HuH-7.5 (cell line): ENCODE data around the gene OXTR.

ENCODE experiments used
- DNase-seq: peaks from one replicate; pipeline ENCODE4 v3.0.0; 2011; ENCODE audit warnings: low spot score

Gene OXTR

DNA sequence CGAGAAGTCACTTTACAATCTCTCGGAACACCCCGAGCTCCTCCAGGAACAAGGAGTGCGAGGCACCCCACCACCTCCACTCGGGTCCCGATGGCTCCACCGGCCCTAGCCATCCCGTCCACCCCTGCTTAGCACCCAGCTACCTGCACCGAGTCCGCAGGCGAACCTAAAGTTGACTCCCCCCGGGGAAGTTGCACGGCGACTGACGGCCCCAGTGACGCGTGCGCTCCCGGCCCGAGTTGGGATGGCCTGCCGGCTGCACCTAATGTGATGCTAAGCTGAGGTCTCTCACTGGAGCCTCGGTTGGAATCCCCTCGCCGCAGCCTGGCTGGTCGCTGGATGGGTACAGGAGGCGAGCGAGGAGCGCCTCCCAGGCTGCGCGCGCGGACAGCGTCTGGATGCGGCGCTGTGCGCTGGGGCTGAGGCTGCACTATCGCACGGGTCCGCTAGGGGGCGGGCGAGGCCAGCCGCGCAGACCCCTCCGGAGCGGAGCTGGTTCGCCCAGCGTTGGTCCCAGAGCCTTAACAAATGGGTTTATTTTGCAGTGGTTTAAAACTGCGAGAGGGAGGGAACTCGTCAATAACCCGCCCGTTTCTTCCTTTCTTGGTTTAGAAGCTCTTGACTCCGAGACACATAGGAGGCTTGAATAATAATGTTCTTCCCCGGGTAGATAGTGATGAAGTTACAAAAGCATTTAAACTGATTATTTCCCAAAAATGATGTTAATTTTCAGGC is at the start of gene OXTR:
Gene OXTR, minus strand, starts transcription at position 526 of the 735 bp plus-strand sequence. CDS start 1,426 bp downstream, outside the sequence.
- DNase-seq, result peak; percentile 98

- DNase-seq, result no peak
These were observed 48.1 kb upstream of the OXTR start for GRCh38 chr3:8817486-8817885.

DNA sequence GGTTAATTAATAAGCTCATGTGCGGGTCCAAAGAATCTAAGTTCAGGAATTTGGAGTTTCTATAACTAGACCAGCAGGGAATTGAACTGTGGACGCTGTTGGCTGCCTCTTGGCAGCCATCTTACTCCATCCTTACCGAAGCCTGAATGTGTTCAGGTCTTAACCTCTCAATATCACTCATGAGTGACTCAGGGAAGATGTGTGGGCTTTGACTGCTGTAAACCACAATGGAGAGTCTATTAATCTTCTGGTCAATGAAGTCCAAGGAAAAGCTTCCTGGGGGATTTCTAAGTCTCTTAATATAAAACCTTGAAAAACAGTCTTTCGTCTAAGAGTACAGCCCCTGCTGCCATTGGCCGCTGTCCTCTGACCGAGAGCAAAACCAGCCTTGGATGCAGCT is 46.7 kb upstream of the OXTR start:
- no peak for DNase-seq

GRCh38 chr3:8813411-8813810 is 44.0 kb upstream of the OXTR start:
- DNase-seq, result no peak

- DNase-seq, result no peak
These were observed 41.1 kb upstream of the OXTR start for GRCh38 chr3:8810561-8810960.

- DNase-seq, result no peak
These were observed 36.4 kb upstream of the OXTR start for GRCh38 chr3:8805774-8806173.

DNA sequence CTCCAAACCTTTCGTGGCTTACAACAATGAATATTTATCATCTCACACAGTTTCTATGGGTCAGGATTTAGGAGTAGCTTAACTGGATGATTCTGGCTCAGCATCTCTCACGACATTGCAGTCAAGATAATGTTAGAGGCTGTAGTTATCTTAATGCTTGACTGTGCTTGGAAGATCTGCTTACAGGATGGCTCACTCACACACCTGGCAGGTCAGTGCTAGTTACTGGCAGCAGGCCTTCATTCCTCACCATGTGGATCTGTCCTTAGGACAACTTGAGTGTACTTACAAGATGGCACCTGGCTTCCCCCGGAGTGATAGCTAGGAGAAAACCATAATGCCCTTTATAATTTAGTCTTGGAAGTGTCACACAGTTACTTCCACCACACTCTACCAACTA is 32.8 kb upstream of the OXTR start:
- no peak for DNase-seq

- no peak for DNase-seq
These were observed 30.6 kb upstream of the OXTR start for GRCh38 chr3:8800016-8800415.

- no peak for DNase-seq
These were observed 24.8 kb upstream of the OXTR start for GRCh38 chr3:8794247-8794646.

GRCh38 chr3:8793242-8793641 is 23.8 kb upstream of the OXTR start:
- no peak for DNase-seq

DNA sequence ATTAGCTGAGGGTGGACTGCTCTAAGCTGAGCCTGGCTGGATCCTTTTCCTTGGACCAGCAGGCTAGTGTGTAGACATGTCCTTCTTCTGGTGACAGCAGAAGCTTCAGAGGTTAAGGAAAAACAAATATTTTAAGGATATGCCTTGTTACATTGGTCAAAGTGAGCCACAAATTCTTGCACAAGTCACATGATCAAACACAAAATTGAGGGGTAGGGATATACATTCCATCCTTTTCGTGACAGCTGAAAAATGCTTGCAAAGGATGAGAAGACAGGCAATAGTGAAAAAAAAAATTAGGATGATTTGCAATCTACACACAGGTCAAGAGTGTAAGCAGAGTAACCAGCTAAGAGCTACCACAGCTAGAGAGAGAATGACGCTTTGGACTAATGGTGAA is 21.1 kb upstream of the OXTR start:
- DNase-seq, result no peak

DNA sequence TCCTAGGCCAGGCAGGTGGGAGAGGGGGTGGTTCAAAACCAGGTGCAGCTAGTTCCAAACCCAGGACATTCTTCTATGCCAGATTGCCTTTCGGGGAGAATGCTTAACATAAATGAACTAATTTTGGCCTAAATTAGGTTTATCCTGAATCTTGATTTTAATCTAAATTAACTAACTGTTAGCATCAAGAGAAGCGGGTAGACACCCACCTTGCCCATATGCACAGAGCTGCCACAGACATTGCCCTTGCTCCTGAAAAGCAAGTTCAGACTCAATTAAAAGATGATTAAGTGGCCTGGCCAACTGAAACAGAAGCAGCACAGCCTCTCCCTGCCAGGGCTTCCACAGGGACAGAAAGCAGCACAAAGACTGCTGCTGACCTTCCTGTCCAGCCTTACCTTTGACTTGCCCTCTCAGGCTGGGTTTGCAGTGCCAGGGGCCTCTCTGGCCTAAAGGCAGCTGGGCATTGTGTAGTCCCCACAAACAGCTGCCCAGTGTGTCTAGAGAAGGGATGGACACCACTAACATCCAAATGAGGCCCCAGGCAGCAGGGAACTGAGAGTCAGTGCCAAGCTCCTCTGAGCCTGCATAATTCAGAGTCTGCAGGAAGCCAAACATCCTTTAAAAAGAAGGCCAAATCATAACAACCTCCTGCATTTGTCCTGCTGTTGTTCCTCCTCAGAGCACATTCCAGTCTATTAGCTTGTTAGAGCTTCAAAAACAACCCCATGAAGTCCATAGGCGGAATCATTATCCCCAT is 15.4 kb upstream of the OXTR start:
- no peak for DNase-seq

- no peak for DNase-seq
These were observed 10.9 kb upstream of the OXTR start for GRCh38 chr3:8780279-8780678.

- no peak for DNase-seq
These were observed 9.1 kb upstream of the OXTR start for GRCh38 chr3:8778475-8778874.

GRCh38 chr3:8777978-8778267 is 8.5 kb upstream of the OXTR start:
- no peak for DNase-seq

DNA sequence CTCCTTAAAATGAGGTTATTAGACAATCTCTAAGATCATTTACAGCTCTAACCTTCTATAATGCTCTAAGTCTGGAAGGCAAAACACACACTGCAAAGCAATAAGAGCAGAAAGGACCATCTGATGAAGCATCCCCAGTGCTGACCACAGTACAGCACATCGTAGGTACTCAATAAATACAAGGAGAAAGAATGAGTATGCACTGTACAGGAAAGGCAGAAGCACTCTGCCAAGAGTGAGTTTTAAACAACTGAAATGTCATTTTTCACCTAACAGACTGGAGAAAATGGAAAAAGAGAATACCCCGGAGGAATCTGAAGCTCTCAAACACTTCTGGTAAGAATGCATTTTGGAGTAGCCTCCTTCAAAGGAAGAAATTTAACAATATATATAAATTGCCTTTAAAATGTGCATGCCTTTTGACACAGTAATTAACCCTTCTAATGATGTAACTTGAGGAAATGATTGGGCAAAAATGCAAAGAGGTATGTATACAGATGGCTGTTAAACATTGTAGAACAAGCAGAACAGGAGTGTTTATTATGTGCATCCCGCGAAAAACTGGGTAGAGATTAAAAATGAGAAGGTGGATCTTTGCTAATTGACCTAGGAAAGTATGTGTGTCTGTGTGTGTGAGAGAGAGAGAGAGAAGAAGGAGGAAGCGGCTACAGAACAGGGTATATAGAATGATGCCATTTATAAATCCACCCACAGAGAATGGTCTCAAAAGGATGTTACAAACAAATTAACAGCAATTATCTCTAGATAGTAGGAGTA is 8.0 kb upstream of the OXTR start:
- no peak for DNase-seq

- DNase-seq, result no peak
These were observed 7.0 kb upstream of the OXTR start for GRCh38 chr3:8776406-8776805.

- DNase-seq, result no peak
These were observed 6.2 kb upstream of the OXTR start for GRCh38 chr3:8775602-8776001.

GRCh38 chr3:8775181-8775580 is 5.8 kb upstream of the OXTR start:
- DNase-seq, result no peak

GRCh38 chr3:8773941-8774542 is 4.6 kb upstream of the OXTR start:
- DNase-seq, result no peak

- peak; percentile 74 for DNase-seq
These were observed 887 bp downstream of the OXTR start for GRCh38 chr3:8768364-8769087.
